Karpas-422 (cell line): ENCODE data around the gene TOM1L1. TPM values are rescaled to one million over a fixed set of nuclear protein-coding genes. Genes with fewer than 3 reads are reported as not detected.

Experiments
- DNase-seq: peaks from one replicate; pipeline ENCODE4 v3.0.0-alpha.2; 2015
- H2AFZ ChIP-seq: fragments of 200-600 bp; sonication (generic); 2 replicates; pipeline ENCODE4 v1.6.1; 2014; ENCODE audit warnings: antibody characterized with exemption, low read length, mixed read lengths
- H3K27ac ChIP-seq: fragments of 200-600 bp; sonication (generic); 2 replicates; pipeline ENCODE4 v1.5.1; 2014; ENCODE audit warnings: mild to moderate bottlenecking, low read length, moderate library complexity
- H3K27me3 ChIP-seq: fragments of 200-600 bp; sonication (generic); 2 replicates; pipeline ENCODE4 v1.6.1; 2014; ENCODE audit warnings: low read length, mixed read lengths
- H3K36me3 ChIP-seq: fragments of 200-600 bp; sonication (generic); 2 replicates; pipeline ENCODE4 v1.6.1; 2014; ENCODE audit warnings: low read length, mixed read lengths; ENCODE audit not compliant: insufficient read depth
- H3K4me1 ChIP-seq: fragments of 200-600 bp; sonication (generic); 2 replicates; pipeline ENCODE4 v1.6.1; 2014; ENCODE audit warnings: mild to moderate bottlenecking, low read length, mixed read lengths
- H3K4me2 ChIP-seq: fragments of 200-600 bp; sonication (generic); 2 replicates; pipeline ENCODE4 v1.6.1; 2014; ENCODE audit warnings: low read length, low read depth, mild to moderate bottlenecking; ENCODE audit not compliant: poor library complexity, severe bottlenecking
- H3K4me3 ChIP-seq: fragments of 200-600 bp; sonication (generic); 2 replicates; pipeline ENCODE4 v1.5.1; 2014; ENCODE audit warnings: mild to moderate bottlenecking, antibody characterized with exemption, low read length, mixed read lengths
- H3K79me2 ChIP-seq: fragments of 200-600 bp; sonication (generic); 2 replicates; pipeline ENCODE4 v1.6.1; 2014; ENCODE audit warnings: mild to moderate bottlenecking, low read length, mixed read lengths
- H3K9ac ChIP-seq: fragments of 200-600 bp; sonication (generic); 2 replicates; pipeline ENCODE4 v1.6.0; 2014; ENCODE audit warnings: low read length
- H3K9me2 ChIP-seq: fragments of 200-600 bp; sonication (generic), shearing (Covaris generic); replicated peaks from 2 replicates; pipeline ENCODE4 v1.6.0; 2014; ENCODE audit warnings: mild to moderate bottlenecking, low read length, moderate library complexity; ENCODE audit not compliant: insufficient read depth
- H3K9me3 ChIP-seq: fragments of 300-700, 200-600 bp; sonication (generic); 2 replicates; pipeline ENCODE4 v1.6.1; 2014; ENCODE audit warnings: low read length, mixed read lengths
- H4K20me1 ChIP-seq: fragments of 200-600 bp; sonication (generic); 2 replicates; pipeline ENCODE4 v1.6.1; 2014; ENCODE audit warnings: mild to moderate bottlenecking, antibody characterized with exemption, low read length, low read depth; ENCODE audit not compliant: insufficient read depth
- small RNA-seq: library from RNA; depleted of rRNA; stranded (forward); fragments of <200 nt; gene quantifications from one replicate; pipeline ENCODE3, GENCODE V24; 2014
- total RNA-seq: library from RNA; depleted of rRNA; stranded (reverse); fragments of >200 nt; shearing (Covaris generic); gene quantifications from 2 replicates; pipeline ENCODE4 v1.2.3, GENCODE V29; 2014; ENCODE audit warnings: low replicate concordance; rRNA removed

Gene TOM1L1
- total RNA-seq, 1 experiment from 2014 or later, result not detected

DNA sequence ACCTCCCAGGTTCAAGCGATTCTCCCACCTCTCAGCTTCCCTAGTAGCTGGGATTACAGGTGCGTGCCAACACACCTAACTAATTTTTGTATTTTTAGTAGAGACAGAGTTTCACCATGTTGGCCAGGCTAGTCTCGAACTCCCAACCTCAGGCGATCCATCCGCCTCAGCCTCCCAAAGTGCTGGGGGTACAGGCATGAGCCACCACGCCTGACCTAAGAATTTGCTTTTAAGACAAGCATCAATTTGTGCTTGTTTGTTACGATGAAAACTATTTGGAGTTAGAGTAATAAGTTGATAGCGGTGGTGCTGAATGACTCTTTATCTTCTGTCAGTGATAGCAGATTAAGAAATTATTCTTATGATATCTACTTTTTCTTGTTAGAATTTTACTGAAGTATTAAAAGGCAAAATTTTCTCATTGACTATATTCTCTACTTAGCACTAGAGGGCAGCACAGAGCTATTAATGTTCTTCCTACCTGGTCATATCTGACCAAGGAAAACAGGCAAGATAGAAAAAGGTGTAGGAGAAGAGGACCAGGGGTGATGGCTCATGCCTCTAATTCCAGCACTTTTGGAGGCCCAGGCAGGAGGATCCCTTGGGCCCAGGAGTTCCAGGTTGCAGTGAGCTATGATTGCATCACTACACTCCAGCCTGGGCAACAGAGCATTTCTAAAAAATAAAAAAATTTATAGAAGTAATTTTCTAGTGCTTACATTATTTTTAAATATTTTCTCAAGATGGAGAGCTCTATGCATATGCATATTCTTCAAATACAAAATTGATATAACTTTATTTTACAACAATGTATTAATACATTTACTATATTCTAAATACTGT, 92.4 kb downstream of the TOM1L1 start:
- no peaks in the 10 kb centered on the region for H3K27me3 ChIP-seq

DNA sequence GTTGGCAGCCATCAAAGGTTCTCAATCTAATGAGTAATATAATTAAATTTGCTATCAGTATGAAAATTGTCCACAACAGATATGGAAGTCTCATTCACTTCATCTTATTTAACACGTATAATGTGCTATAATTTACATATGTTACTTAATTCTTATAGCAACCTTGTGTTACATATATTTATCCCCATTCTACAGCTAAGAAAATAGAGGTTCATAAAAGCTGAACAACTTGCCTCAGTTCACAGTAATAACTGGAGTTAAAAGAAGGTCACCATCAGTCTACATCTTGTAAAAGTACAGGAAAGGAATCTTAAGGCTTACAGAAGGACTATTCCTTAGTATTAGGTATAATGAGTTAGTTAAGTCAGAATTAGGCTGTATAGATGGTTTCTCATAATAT, 95.8 kb downstream of the TOM1L1 start:
- no peaks in the 10 kb centered on the region for H4K20me1 ChIP-seq

More for the DNA sequence above, 92.4 kb downstream of the TOM1L1 start:
- Histone ChIP-seq H3K4me1 (no peaks in the 10 kb centered on the region), H2AFZ (no peak overlapping the region), H3K4me2 (no peak overlapping the region), H3K9me2 (no peaks in the 10 kb centered on the region), H3K79me2 (no peaks in the 10 kb centered on the region), H3K9ac (no peak overlapping the region), H3K4me3 (no peak overlapping the region), H3K9me3 (no peaks in the 10 kb centered on the region), H3K27ac (no peak overlapping the region), H4K20me1 (no peaks in the 10 kb centered on the region), H3K36me3 (no peaks in the 10 kb centered on the region)
- DNase-seq, result peak; percentile 82

DNA sequence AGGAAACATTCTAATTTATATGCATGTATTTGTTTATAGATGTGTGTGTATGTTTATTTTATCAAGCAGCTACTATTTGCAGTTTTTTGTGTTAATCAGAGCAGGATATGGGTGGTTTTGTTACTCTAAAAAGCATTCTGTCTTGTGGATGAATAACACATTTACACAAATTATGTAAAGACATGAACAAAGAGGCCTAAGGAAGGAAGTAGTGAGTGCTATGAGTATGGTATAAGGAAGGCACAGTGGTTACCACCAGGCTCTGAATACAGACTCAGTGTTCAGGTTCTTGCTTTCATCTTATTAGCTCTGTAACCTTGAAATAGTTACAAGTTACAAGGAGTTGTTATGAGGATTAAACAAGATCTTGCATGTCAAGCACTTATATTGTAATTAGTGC, 101.8 kb downstream of the TOM1L1 start:
- peaks cover 4% of the 10 kb centered on the region; the same call in 1 of the 2 replicates for H3K4me1 ChIP-seq
- H3K9me2 ChIP-seq, result no peaks in the 10 kb centered on the region
- H3K27ac ChIP-seq, result no peak overlapping the region
- H3K4me3 ChIP-seq, result no peak overlapping the region
- H3K9ac ChIP-seq, result no peak overlapping the region
- no peaks in the 10 kb centered on the region for H3K79me2 ChIP-seq
- no peaks in the 10 kb centered on the region for H4K20me1 ChIP-seq
- no peaks in the 10 kb centered on the region for H3K9me3 ChIP-seq
- no peaks in the 10 kb centered on the region for H3K27me3 ChIP-seq
- DNase-seq, result no peak
- H3K4me2 ChIP-seq, result no peak overlapping the region
- no peak overlapping the region for H2AFZ ChIP-seq
- no peaks in the 10 kb centered on the region for H3K36me3 ChIP-seq

More for the DNA sequence above, 95.8 kb downstream of the TOM1L1 start:
- no peak for DNase-seq
- Histone ChIP-seq H3K4me1 (no peaks in the 10 kb centered on the region), H3K27me3 (no peaks in the 10 kb centered on the region), H3K9me2 (no peaks in the 10 kb centered on the region), H3K9me3 (no peaks in the 10 kb centered on the region), H3K36me3 (no peaks in the 10 kb centered on the region), H3K4me2 (no peak overlapping the region), H2AFZ (0 out of 2 replicates have a peak overlapping the region, but pooled peaks have one; percentile 27), H3K4me3 (no peak overlapping the region), H3K9ac (no peak overlapping the region), H3K27ac (no peak overlapping the region), H3K79me2 (no peaks in the 10 kb centered on the region)

DNA sequence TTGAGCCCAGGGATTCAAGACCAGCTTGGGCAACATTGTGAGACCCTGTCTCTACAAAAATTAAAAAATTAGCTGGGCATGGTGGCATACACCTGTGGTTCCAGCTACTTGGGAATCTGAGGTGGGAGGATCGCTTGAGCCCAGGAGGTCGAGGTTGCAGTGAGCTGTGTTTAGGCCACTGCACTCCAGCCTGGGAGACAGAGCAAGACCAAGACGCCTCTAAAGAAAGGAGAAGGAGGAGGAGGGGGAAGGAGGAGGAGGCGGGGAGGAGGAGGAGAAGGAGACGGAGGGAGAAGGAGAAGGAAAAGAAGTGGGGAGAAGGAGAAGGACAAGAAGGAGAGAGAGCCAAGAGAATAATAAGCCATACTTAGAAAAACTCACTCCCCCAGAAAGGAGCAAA, 103.8 kb downstream of the TOM1L1 start:
- no peaks in the 10 kb centered on the region for H3K9me2 ChIP-seq
- H3K36me3 ChIP-seq, result no peaks in the 10 kb centered on the region
- no peaks in the 10 kb centered on the region for H3K27me3 ChIP-seq
- no peaks in the 10 kb centered on the region for H3K79me2 ChIP-seq
- no peaks in the 10 kb centered on the region for H3K9me3 ChIP-seq
- no peaks in the 10 kb centered on the region for H4K20me1 ChIP-seq
- no peak overlapping the region for H3K9ac ChIP-seq
- no peak for DNase-seq
- no peak overlapping the region for H2AFZ ChIP-seq
- peaks cover 4% of the 10 kb centered on the region; the same call in 1 of the 2 replicates for H3K4me1 ChIP-seq
- H3K4me2 ChIP-seq, result no peak overlapping the region
- no peak overlapping the region for H3K27ac ChIP-seq
- no peak overlapping the region for H3K4me3 ChIP-seq

DNA sequence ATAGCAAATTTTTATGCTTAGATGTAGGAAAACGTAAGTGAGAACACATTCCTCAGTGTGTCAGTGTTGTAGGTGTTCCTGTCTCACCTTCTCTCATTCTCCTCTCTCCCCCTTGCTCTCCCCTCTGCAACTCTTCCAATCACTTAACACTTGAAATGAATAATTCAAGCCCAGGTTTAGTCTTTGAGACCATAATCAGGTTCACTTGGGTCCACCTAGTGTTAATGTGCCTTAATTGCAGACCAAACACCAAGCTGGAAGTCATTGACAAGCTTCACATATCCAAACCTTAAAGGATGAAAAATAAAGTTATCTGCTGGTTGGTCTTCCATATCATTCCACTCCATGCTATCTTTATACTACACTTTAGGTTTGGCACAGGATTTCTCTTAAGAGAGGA, 104.9 kb downstream of the TOM1L1 start:
- Histone ChIP-seq H2AFZ (0 out of 2 replicates have a peak overlapping the region, but pooled peaks have one; percentile 1), H3K9me2 (no peaks in the 10 kb centered on the region), H3K4me2 (no peak overlapping the region), H4K20me1 (no peaks in the 10 kb centered on the region), H3K27me3 (no peaks in the 10 kb centered on the region), H3K36me3 (no peaks in the 10 kb centered on the region), H3K4me1 (peaks cover 4% of the 10 kb centered on the region; the same call in 1 of the 2 replicates), H3K4me3 (no peak overlapping the region), H3K9me3 (no peaks in the 10 kb centered on the region), H3K9ac (no peak overlapping the region), H3K79me2 (no peaks in the 10 kb centered on the region), H3K27ac (no peak overlapping the region)
- peak; percentile 72 for DNase-seq

Small RNA genes within 50 kb of the gene (small RNA-seq; reads per million reads assigned to genes)
- not detected for gene AC007485.1

Other genes starting within 250 kb of the TOM1L1 start
- gene COX11, start 67.8 kb downstream of the TOM1L1 start, total RNA-seq, result 67.1 and 143 TPM in 2 replicates
- 1.2 and 6.6 TPM in 2 replicates for gene STXBP4, start 67.9 kb downstream of the TOM1L1 start, total RNA-seq